Peyer's patch (tissue), 4 donors: ENCODE data around the gene SCAMP1. TPM values are rescaled to one million over a fixed set of nuclear protein-coding genes. Genes with fewer than 3 reads are reported as not detected.
"Not testable (repeated sequence)": the region's sequence is repeated elsewhere in the genome, so short reads cannot be mapped to it uniquely, and the experiment has no call there.

Experiments used
- DNase-seq, 3 donors: peaks; one replicate each; pipeline ENCODE4 v3.0.0-alpha.2; 2017 to 2019
- H3K27ac ChIP-seq, 4 donors: fragments of 200-600 bp; sonication (generic); one replicate each; pipeline ENCODE4 v1.5.1; 2016 to 2019
- H3K27me3 ChIP-seq, 2 donors: fragments of 200-600 bp; sonication (generic); one replicate each; pipeline ENCODE4 v1.5.1; 2019
- H3K36me3 ChIP-seq, 3 donors: fragments of 200-600 bp; sonication (generic); one replicate each; pipeline ENCODE4 v1.5.1; 2016 to 2019
- H3K4me1 ChIP-seq, 4 donors: fragments of 200-600 bp; sonication (generic); one replicate each; pipeline ENCODE4 v1.5.1; 2016 to 2019
- H3K4me3 ChIP-seq, 4 donors: fragments of 200-600 bp; sonication (generic); 1 replicate in 3 of 4; 2 replicates in 1 of 4; pipeline ENCODE4 v1.5.1; 2016 to 2019; ENCODE audit warnings: mild to moderate bottlenecking in 1 of 4
- H3K9me3 ChIP-seq, 4 donors: fragments of 200-600 bp; sonication (generic); one replicate each; pipeline ENCODE4 v1.5.1; 2016 to 2019; ENCODE audit warnings: mild to moderate bottlenecking in 1 of 4
- CTCF ChIP-seq, 6 experiments: fragments of 450-650 bp in 4 of 6; fragments of 200-600 bp in 2 of 6; sonication (generic) in 1 of 6; IDR thresholded peaks; one replicate each; pipeline ENCODE4 v1.5.1; 2017 to 2019; ENCODE audit warnings: antibody characterized with exemption in 6 of 6, mild to moderate bottlenecking in 3 of 6, moderate library complexity in 1 of 6
- POLR2A ChIP-seq, 2 donors: fragments of 450-650 bp; IDR thresholded peaks; one replicate each; pipeline ENCODE4 v1.5.1; 2017; ENCODE audit warnings: antibody characterized with exemption in 2 of 2, mild to moderate bottlenecking in 2 of 2, moderate library complexity in 2 of 2
- total RNA-seq, 4 donors: library from RNA; depleted of rRNA; stranded (reverse); fragments of >200 nt; gene quantifications; one replicate each; pipeline ENCODE4 v1.1.0, GENCODE V29; 2016

The SCAMP1 gene
- total RNA-seq, 4 donors from 2014 or later: 10.6 to 17.3 (median 11.5) TPM

DNA sequence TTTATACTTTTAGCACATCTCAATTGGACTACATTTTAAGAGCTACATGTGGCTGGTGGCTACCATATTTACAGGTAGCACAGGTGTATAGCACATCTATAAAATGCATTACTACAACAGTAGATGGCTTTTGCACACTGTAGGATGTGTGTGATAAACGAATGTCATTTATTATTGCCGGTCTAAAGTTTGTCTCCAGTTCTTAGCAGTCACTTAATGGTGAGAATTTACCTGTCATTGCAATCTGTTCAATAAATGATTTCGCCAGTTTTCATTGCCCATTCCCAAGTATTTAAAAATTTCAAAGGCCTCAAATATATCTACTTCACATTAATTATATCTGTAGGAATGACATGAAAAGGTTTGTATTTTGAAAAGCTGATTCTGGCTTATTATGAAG lies 15.9 kb downstream of the SCAMP1 start:
- no peak overlapping the region for H3K27ac ChIP-seq
- H3K36me3 ChIP-seq: no peaks in the 10 kb centered on the region
- H3K4me3 ChIP-seq: no peak overlapping the region
- no peaks in the 10 kb centered on the region for H3K4me1 ChIP-seq
- DNase-seq: no peak
- H3K27me3 ChIP-seq: no peaks in the 10 kb centered on the region
- no peaks in the 10 kb centered on the region for H3K9me3 ChIP-seq
- TF ChIP-seq POLR2A (IDR thresholded peaks at IDR 0.05) (no peak), CTCF (IDR thresholded peaks at IDR 0.05) (no peak)

- no peak overlapping the region for H3K27ac ChIP-seq
- no peak overlapping the region for H3K4me3 ChIP-seq
- H3K27me3 ChIP-seq: no peaks in the 10 kb centered on the region
- H3K36me3 ChIP-seq: no peaks in the 10 kb centered on the region
- no peaks in the 10 kb centered on the region for H3K4me1 ChIP-seq
- DNase-seq: no peak
- TF ChIP-seq CTCF (IDR thresholded peaks at IDR 0.05) (no peak), POLR2A (IDR thresholded peaks at IDR 0.05) (no peak)
- no peaks in the 10 kb centered on the region for H3K9me3 ChIP-seq
Measured at GRCh38 chr5:78377056-78377717, 16.8 kb downstream of the SCAMP1 start.

- no peaks in the 10 kb centered on the region for H3K9me3 ChIP-seq
- H3K36me3 ChIP-seq: no peaks in the 10 kb centered on the region
- H3K4me1 ChIP-seq: no peaks in the 10 kb centered on the region
- DNase-seq: no peak
- no peak overlapping the region for H3K27ac ChIP-seq
- TF ChIP-seq CTCF (IDR thresholded peaks at IDR 0.05) (no peak), POLR2A (IDR thresholded peaks at IDR 0.05) (no peak)
- no peaks in the 10 kb centered on the region for H3K27me3 ChIP-seq
- H3K4me3 ChIP-seq: no peak overlapping the region
Measured at GRCh38 chr5:78377718-78378105, 17.3 kb downstream of the SCAMP1 start.

DNA sequence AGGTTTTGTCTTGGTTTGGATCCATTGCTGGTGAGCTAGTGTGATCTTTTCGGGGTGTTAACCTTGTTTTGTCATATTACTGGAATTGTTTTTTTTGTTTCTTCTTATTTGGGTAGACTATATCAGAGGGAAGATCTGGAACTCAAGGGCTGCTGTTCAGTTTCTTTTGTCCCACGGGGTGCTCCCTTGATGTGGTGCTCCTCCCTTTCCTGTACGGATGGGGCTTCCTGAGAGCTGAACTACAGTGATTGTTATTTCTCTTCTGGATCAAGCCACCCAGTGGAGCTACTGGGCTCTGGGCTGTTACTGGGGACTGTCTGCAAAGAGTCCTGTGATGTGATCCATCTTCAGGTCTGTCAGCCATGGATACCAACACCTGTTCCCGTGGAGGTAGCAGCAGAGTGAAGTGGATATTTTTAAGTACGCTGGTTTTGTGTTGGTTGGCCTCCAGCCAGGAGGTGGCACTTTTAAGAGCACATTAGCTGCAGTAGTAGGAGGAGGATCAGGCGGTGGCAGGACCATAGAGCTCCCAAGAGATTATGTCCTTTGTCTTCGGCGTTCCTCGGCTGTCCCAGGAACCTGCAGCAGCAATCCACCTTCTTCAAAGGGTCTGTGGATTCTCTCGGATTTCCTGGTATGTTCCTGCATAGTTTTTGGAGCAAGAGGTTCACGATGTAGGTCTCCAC lies 27.2 kb downstream of the SCAMP1 start:
- Histone ChIP-seq H3K27ac (no peak overlapping the region), H3K4me1 (no peaks in the 10 kb centered on the region), H3K4me3 (no peak overlapping the region), H3K27me3 (no peaks in the 10 kb centered on the region), H3K9me3 (no peaks in the 10 kb centered on the region), H3K36me3 (no peaks in the 10 kb centered on the region)
- DNase-seq: no peak
- TF ChIP-seq POLR2A (IDR thresholded peaks at IDR 0.05) (no peak), CTCF (IDR thresholded peaks at IDR 0.05) (no peak)

DNA sequence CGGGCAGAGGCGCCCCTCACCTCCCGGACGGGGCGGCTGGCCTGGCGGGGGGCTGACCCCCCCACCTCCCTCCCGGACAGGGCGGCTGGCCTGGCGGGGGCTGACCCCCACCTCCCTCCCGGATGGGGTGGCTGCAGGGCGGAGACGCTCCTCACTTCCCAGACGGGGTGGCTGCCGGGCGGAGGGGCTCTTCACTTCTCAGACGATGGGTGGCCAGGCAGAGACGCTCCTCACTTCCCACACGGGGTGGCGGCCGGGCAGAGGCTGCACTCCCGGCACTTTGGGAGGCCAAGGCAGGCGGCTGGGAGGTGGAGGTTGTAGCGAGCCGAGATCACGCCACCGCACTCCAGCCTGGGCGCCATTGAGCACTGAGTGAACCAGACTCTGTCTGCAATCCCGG lies 30.9 kb downstream of the SCAMP1 start:
- H3K27ac ChIP-seq, H3K4me1 ChIP-seq, H3K27me3 ChIP-seq, H3K4me3 ChIP-seq, DNase-seq, H3K9me3 ChIP-seq, H3K36me3 ChIP-seq: not testable (repeated sequence)

DNA sequence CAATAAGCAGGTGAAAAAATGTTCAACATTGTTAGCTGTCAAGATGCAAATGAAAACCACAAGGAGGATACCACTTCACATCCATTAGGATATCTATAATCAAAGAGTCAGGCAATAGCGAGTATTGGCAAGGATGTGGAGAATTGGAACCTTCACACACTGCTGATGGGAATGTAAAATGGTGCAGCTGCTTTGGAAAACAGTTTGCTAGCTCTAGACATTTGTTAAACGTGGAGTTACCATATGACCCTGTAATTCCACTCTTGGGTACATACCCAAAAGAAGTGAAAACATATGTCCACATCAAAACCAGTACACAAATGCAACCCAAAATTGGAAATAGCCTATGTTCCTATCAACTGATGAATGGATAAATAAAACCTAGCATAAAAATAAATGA lies 37.4 kb downstream of the SCAMP1 start:
- no peaks in the 10 kb centered on the region for H3K36me3 ChIP-seq
- TF ChIP-seq CTCF (IDR thresholded peaks at IDR 0.05) (no peak), POLR2A (IDR thresholded peaks at IDR 0.05) (no peak)
- H3K27me3 ChIP-seq: no peaks in the 10 kb centered on the region
- no peak for DNase-seq
- no peaks in the 10 kb centered on the region for H3K9me3 ChIP-seq
- H3K27ac ChIP-seq: no peak overlapping the region
- H3K4me3 ChIP-seq: no peak overlapping the region
- no peaks in the 10 kb centered on the region for H3K4me1 ChIP-seq
